Cerebellar cortex (tissue), 1 donor: ENCODE measurements around the gene SPATA16.
"Not testable (repeated sequence)": the region's sequence is repeated elsewhere in the genome, so short reads cannot be mapped to it uniquely, and the experiment has no call there.

ENCODE experiments used
- DNase-seq: peaks from one replicate; pipeline ENCODE4 v3.0.0-alpha.2; 2015; ENCODE audit warnings: low spot score

Gene SPATA16

GRCh38 chr3:173064631-173065030 is 76.4 kb downstream of the SPATA16 start:
- no peak for DNase-seq

GRCh38 chr3:173058229-173058628 is 82.8 kb downstream of the SPATA16 start:
- DNase-seq: no peak

- DNase-seq: no peak
These were observed 85.7 kb downstream of the SPATA16 start for GRCh38 chr3:173055228-173055933.

- no peak for DNase-seq
These were observed 91.7 kb downstream of the SPATA16 start for GRCh38 chr3:173049360-173049759.

- no peak for DNase-seq
These were observed 95.2 kb downstream of the SPATA16 start for GRCh38 chr3:173045770-173046382.

GRCh38 chr3:173044998-173045397 is 96.0 kb downstream of the SPATA16 start:
- DNase-seq: no peak

- no peak for DNase-seq
These were observed 97.3 kb downstream of the SPATA16 start for GRCh38 chr3:173043757-173044156.

GRCh38 chr3:173038484-173038871 is 102.6 kb downstream of the SPATA16 start:
- DNase-seq: no peak

- DNase-seq: no peak
These were observed 103.1 kb downstream of the SPATA16 start for GRCh38 chr3:173037840-173038483.

GRCh38 chr3:173030273-173030672 is 110.8 kb downstream of the SPATA16 start:
- DNase-seq: no peak

GRCh38 chr3:173028351-173028750 is 112.7 kb downstream of the SPATA16 start:
- no peak for DNase-seq

- DNase-seq: no peak
These were observed 113.6 kb downstream of the SPATA16 start for GRCh38 chr3:173027429-173027828.

- DNase-seq: no peak
These were observed 115.1 kb downstream of the SPATA16 start for GRCh38 chr3:173025941-173026340.

- DNase-seq: no peak
These were observed 119.4 kb downstream of the SPATA16 start for GRCh38 chr3:173021547-173022185.

- not testable (repeated sequence) for DNase-seq
These were observed 120.9 kb downstream of the SPATA16 start for GRCh38 chr3:173020128-173020527.

GRCh38 chr3:173019378-173019777 is 121.7 kb downstream of the SPATA16 start:
- DNase-seq: no peak

- DNase-seq: no peak
These were observed 122.3 kb downstream of the SPATA16 start for GRCh38 chr3:173018758-173019157.

GRCh38 chr3:173013219-173013832 is 127.7 kb downstream of the SPATA16 start:
- DNase-seq: no peak

- DNase-seq: no peak
These were observed 131.6 kb downstream of the SPATA16 start for GRCh38 chr3:173009410-173009809.

- no peak for DNase-seq
These were observed 132.1 kb downstream of the SPATA16 start for GRCh38 chr3:173008978-173009377.

- DNase-seq: no peak
These were observed 133.8 kb downstream of the SPATA16 start for GRCh38 chr3:173007079-173007723.

GRCh38 chr3:173006006-173006405 is 135.0 kb downstream of the SPATA16 start:
- DNase-seq: no peak
